Measurements from ENCODE around the gene GALNT16.

- no peak for TF ChIP-seq POLR2A (IDR thresholded peaks at IDR 0.05)
- no peak for TF ChIP-seq POLR2AphosphoS5 (IDR thresholded peaks at IDR 0.05)
- no peak for TF ChIP-seq CTCF (IDR thresholded peaks at IDR 0.05)
- no peak for TF ChIP-seq EP300 (IDR thresholded peaks at IDR 0.05; ENCODE audit: low read depth)
These were observed 38.4 kb downstream of the GALNT16 start for GRCh38 chr14:69298131-69299071.

Measured in transverse colon (tissue), 4 donors.